ENCODE measurements around the gene MYZAP.
A peak's percentile ranks its signal among the peaks of the same experiment; 100 is the strongest.

Gene MYZAP

DNA sequence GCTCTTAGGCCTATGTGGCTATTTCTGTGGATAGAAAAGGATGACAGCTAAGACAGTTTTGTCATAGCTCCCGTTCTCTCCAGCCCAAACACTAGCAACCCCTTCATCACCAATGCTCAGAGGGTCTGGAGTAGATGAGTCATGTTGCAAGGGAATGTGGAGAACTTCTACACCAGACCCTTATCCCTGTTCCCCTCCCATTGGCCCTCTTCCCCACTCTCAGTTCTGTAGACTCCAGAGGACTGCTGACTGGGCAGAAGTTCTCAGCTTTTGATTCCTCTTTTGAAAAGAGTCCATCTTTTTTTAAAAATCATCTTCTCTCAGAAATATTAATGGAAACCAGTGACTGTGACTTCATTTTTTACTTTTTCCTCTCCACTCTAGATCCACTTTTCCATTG lies 2.4 kb upstream of the MYZAP start:
- H3K27ac ChIP-seq = peak overlapping the region in 12 of 21 experiments; percentile 21 to 71 (median 53)
- H3K4me3 ChIP-seq = no peak overlapping the region

DNA sequence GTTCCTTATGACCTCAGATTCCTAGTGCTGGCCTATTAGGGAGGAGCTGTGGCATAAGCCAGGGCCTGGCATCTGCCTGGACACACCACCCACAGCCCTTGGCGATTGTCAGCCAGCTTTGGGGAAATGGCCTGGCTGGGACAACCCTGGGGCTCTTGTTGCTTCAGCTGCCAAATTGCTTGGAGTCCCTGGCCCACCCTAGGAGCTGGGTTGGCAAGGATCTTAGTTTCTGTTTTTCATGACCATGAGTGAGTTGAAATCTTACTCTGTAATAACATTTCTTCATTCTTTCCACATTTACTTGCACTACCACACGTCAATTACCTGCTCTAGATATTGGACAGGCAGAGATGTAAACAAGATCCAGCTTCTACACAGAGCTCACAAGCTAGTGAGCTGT lies 1.9 kb upstream of the MYZAP start:
- peak overlapping the region in 13 of 21 experiments; percentile 21 to 71 (median 53) for H3K27ac ChIP-seq
- H3K4me3 ChIP-seq = no peak overlapping the region

DNA sequence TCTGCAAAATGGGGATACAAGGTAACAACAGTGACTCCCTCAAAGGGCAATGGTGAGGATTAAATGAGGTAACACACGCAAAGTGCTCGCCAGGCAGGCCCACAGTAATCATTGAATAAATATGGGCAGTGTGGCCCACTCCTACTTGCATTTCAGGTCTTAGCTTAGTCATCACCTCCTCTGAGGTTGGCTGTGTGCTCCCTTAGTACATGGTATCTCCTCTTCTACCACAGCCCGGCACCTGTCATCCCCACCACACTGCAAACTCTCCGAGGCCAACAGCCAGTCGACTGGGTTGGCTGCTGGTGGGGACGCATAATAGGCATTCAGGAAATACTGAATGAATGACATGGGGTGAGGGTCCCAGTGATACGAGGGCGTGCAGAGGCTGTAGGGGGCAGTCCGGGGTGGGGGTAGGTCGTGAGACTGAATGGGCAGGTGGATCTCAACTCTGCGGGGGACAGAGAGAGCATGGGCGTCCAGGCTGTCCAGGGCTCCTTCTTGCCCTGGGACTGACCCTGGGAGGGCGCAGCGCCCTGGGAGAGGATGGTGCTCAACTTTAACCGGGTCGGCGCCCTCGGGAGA lies 375 bp upstream of the MYZAP start:
- Histone ChIP-seq H3K4me3 (peak overlapping the region; percentile 39 to 60 (median 49)), H3K27ac (peak overlapping the region in 11 of 21 experiments; percentile 14 to 71 (median 38))

DNA sequence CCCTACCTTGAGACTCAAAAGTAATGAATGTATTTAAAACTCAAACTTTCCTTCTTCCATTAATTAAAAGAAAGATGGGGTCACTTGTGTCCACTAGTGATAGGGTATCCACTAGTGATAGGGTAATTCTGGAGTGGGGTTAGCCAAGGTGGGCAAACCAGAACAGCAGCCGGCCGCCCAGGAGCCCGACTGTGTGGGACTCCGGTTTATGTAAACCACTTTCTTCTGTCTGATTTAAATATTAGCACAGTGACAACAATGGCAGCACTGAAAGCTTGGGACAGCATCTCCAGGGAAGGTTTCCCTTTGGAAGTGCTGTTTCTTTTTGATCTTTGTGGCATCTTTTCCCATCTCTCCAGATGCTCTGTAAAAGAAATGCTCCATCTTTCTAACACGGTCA lies 722 bp downstream of the MYZAP start:
- H3K4me3 ChIP-seq = peak overlapping the region; percentile 39 to 60 (median 49)
- H3K27ac ChIP-seq = peak overlapping the region in 13 of 21 experiments; percentile 33 to 83 (median 51)

DNA sequence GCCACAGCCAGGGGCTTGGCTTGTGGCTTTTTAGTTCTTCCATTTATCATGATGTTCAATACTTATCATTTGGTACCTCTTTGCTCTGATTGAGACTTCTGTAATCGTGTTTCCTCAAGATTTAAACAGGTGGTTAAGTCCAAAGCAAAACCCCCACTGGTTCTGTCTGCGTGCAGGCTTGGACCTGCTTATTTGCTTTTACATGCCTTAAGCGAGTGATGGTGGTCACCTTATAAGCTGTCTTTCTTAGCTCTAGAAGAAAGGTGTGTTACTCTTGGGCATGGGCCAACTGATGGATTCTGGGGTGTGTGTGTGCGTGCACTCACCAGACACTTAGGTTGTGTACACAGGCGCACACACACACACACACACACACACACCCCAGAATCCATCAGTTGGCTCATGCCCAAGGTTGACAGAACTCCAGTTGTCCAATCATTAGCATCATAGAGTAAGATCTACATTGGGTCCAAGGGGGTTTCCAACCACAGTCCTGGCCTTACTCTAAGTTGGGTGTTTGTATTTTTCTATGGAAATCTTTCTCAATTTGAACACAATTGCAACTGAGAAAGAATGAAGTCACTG lies 1.2 kb downstream of the MYZAP start:
- Histone ChIP-seq H3K4me3 (peak overlapping the region in 4 of 7 experiments; percentile 44 to 60 (median 52)), H3K27ac (peak overlapping the region in 2 of 21 experiments; percentile 65 to 83)

DNA sequence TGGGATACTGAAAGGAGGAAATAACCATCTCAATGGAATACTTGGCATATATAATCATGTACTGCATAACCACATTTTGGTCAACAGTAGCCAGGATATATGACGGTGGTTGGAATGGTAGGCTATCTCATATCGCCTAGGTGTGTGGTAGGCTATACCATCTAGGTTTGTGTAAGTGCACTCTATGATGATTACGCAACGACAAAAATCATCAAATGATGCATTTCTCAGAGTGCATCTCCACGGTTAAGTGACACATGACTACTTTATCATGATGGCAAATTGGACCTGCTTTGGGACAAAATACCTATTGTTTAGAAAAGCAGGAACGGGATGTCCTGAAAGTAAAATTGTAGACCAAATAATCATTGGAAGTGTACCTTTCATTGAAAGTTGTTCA lies 2.8 kb downstream of the MYZAP start:
- no peak overlapping the region for H3K27ac ChIP-seq
- H3K4me3 ChIP-seq = no peak overlapping the region

DNA sequence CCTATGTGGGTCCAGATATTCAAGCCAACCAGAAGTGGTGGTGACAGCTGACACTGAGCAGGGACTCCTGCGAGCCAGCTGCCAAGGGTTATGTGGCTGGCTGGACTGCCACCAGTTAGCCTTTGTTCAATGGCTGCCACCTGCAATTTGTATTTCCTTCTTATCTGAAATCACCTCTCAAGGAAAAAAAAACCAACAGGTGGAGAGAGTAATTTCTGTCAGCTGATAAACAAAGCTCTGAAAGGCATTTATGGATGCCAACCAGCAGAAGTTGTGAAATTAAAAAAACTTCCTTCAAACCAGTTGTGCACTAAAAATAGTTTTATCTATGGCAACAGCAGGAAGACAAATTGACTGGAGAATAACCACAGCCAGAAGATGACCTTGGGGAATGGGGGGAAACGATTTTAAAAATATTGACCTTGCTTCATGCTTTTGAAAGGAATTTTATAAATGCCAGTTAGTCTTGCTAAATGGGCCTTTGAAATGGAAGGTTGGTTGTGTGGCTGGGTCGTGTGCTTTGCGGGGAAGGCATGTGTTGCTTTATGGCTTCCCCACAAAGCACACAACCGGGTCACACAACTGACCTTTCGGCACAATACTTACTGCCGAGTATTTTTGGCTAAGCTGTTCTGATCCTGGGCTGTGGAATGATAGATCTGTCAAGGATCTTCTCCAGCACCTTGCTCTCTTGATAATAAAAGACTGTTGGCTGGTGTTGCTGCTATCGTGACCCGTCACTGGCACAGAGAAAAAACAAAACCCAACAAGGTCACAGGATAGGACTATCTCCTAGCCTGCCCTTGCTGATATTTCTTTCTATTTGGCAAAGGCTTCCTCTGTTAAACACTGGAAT lies 3.5 kb downstream of the MYZAP start:
- Histone ChIP-seq H3K4me3 (no peak overlapping the region), H3K27ac (peak overlapping the region in 3 of 21 experiments; percentile 13 to 27 (median 24))

DNA sequence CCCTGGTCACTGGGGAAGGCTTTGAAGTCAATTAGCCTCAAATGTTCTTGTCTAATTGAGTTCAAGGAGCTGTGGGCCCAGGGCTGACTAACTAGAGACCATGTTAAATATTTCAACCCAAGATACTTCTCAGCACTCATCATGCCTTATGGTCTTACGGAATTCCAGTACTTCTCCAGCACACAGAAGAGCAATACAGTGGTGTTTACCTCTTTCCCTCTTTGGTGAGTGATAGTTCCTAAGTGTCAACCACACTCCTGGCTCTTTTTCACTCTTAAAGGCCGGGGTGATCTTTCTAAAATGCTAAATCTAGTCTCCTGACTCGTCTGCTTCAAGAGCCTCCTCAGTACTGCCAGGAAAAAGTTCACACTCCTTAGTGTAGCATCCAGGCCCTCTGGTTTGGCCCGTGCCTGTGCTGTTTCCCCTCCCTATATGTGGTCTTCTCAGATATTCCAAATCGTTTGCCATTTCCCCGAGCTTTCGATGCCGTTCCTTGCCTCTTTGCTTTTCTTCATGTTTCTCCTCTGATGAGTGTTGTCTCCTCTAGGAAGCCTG lies 4.7 kb downstream of the MYZAP start:
- Histone ChIP-seq H3K27ac (peak overlapping the region in 5 of 21 experiments; percentile 16 to 52 (median 25)), H3K4me3 (no peak overlapping the region)

DNA sequence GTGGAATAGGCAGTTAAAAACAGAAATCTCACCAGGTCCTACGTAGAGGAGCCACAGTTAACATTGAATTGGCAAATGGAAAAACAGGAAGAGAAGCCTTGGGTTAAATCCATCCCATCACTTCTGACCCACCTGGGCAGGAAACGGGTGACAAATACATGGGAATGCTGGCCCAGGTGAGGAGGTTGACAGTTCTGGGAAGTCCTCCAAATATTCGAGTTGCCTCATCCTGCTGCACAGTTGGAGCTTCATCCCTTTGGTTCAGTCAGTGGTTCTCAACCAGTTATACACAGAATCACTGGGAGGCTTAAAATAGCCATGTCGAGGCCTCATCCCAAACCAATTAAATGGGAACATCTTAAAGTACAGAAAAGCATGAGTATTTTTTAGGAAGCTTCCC lies 5.3 kb downstream of the MYZAP start:
- Histone ChIP-seq H3K4me3 (no peak overlapping the region), H3K27ac (peak overlapping the region in 4 of 21 experiments; percentile 16 to 52 (median 28))

DNA sequence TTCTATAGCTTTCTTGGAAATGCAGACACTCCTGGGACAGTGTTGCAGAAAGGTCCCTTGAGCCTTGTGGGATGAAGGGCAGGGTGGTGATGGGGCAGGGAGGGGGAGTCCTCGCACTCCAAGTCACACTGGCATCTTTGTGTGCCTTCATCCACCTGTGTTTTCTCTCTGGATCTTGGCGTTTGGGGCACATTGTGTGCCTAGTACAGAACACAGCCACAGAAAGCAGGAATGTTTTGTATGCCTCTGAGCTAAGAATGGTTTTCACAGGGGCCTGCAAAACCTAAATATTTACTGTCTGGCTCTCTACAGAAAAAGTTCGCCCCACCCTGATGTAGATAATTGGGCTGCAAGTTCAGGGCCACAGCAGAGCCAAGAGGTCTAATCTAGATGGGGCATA lies 5.7 kb downstream of the MYZAP start:
- Histone ChIP-seq H3K4me3 (no peak overlapping the region), H3K27ac (no peak overlapping the region)

DNA sequence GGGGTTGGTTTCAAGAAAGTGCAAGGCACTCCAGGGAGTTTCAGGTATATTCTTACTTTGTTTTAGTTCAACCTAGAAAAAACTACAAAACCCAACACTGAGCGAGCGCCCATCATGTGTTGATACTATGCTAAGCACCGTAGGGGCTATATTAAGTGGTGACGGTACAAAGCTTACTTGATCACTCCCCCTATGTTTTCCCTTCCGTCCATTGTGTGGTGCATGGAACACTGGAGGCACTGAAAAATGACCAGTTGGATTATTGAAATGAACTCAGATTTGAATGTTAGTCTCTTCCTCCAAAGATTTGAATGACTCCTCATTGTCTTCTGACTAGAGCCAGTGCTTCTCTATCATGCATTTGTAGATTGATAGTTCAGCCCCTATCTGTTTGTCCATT lies 6.6 kb downstream of the MYZAP start:
- H3K4me3 ChIP-seq = no peak overlapping the region
- H3K27ac ChIP-seq = peak overlapping the region in 1 of 21 experiments; percentile 34

DNA sequence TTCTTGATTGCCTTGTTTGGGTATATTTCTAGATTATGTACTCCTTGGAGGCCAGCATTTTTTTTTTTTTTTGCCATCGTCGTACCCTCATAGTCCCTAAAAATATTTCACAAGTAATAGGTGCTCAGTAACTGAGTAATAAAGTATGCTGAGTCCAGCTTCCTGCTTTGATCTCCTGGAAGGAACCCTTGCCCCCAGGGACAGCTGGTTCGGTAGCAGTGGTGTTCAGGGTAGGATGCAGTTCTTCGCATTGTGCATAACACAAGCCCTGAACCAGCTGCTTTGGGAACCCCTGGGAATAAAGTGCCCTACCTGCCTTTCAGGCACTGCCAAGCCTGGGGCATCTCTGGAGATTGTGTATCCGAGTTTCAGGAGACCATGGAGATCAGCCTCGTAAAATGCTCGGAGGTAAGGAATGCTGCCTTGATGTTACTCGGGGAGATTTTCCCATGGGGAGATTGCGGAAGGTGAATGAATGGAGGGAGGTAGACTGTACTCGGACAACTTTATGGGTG lies 7.6 kb downstream of the MYZAP start:
- no peak overlapping the region for H3K4me3 ChIP-seq
- no peak overlapping the region for H3K27ac ChIP-seq

DNA sequence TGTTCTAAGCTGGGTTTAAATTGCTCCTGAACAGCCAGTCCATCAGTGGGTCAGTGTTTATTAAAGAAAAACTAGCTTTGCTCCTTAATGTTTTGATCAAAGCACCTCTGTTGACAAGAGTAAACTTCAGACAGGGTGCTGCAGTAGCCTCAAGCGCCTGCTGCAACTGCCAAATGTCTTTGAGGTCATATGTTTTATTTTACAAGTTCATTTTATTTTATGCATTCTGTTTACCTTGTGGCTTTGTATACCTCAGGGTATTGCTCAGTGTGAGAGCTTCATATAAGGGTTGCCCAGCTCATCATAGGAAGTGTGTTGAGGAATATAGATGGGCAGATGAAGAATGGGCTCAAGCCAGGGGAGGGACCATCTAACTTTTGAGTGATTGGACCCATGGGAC lies 8.5 kb downstream of the MYZAP start:
- no peak overlapping the region for H3K27ac ChIP-seq
- H3K4me3 ChIP-seq = no peak overlapping the region

DNA sequence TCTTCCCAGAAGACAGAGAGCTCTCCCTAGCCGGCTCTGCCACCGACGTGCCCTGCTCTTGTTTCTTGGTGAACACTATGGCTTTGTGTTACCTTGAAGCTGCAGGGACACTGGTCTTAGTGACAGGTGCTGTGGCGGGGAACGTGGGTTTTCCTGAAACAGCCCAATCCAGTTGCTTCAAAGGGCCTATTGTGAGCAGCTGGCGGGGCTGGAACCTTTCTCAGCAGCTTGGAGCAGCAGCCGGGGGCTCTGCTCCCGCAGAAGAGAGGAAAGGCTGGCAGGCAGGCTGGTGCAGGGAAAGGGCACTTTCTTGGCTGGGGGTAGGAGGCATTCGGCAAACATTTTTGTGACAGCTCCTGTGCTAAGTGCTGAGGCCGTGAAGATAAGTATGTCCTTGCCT lies 12.8 kb downstream of the MYZAP start:
- H3K4me3 ChIP-seq = no peak overlapping the region
- H3K27ac ChIP-seq = no peak overlapping the region

DNA sequence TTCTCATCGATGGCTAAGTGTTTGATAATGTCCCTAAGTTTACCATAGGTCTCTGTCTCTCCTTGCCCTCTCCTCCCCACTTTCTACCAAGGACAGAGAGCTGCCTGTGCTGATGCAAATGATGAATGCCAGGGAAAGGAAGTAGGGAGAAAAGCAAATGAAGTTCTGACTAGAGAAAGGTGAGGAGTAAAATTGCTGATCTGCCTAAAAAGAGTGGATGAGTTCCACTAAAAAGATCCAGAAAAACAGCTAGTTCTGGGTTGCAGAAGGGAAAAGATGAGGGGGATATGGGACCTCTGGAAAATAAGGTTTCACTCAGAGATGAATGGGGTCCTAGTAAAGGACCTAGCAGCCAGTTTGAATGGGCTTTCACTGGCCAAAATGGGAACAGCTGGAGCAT lies 13.8 kb downstream of the MYZAP start:
- no peak overlapping the region for H3K27ac ChIP-seq
- H3K4me3 ChIP-seq = no peak overlapping the region

DNA sequence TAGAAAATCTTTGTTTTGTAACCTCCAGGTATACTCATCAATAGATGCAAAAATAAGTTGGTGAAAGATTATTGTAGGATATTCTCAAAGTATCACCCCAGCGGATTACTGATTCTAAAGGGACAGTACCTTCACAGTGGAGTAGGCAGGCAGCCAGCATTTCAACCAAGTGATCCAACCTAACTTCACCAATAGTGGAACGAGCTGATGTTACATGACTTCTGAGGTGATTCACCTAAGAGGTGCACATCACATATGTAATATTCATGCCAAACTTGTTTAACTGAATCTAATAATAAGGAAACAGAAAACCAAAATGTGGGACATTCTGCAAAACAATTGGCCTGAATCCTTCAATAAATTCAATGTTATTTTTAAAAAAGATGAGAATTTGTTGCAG lies 14.3 kb downstream of the MYZAP start:
- Histone ChIP-seq H3K27ac (no peak overlapping the region), H3K4me3 (no peak overlapping the region)

DNA sequence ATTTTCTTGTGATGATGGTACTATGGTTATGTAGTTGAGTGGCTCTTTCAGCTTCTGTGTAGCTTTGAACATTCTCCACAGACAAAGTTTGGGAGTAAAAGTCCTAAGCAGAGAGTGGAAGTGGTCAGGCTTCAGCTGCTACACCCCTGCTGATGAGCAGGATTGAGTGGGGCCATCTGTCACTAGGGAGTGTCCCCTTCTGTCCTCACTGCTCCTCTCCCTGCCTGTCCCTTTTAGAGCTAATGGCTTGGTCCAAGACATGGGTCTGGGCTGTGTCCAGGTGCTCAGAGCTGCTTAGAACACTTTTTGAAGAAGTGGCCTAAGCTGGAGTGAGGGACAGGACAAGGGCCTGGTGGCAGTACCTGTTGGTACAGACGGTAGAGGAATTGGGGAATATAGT lies 15.1 kb downstream of the MYZAP start:
- no peak overlapping the region for H3K4me3 ChIP-seq
- H3K27ac ChIP-seq = peak overlapping the region in 1 of 21 experiments; percentile 12

DNA sequence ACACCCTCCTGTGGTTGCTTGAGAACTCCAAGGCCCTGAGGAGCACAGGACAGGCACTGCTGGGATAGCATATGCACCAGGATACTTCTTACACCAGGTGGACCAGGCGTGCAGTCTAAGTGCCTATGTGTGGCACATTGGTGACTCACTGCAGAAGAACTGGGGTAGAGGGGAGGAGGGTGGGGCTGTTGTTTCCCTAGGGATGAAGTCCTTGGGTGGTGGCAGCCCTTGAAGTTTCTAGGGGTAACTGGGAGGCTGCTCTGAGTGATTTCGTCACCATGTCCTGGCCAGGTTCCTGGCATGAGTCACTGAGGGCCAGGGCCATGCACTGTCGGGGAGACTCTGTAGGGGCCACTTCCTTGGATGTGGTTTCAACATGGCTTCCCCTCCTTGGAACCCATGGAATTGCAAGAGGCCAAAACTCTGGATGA lies 15.9 kb downstream of the MYZAP start:
- H3K27ac ChIP-seq = peak overlapping the region in 1 of 21 experiments; percentile 29

DNA sequence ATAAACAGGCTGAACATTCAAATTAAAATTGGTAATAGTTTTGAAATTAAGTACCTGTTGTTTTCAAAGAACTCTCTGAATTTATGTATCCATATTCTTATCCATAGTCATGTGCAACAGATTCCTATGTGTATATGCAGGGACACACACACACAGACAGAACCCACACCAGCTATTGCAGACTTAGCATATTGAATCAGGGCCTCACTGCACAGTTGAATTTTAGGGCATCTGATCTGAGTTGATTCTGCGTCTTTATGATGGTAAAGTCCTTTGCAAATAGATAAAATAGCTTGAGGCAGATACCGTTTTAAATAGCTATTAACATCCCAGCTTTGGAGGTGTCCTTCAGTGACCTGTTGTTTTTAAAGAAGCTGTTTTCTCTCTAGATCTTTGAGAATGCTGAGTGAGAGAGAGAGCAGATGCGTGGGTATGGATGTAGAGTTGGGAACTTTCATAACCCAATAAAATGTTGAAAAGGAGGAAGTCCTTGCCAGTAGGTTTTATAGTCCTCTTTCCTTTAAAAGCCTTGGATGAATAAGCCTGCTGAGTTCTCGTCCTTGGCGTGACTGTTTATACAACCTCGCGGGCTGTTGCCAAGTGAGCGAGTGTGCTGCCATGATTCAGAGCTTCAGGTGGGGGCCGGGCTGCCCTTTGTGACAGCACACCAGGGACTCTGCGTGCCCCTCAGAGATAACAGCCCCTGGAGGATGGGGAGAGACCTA lies 18.3 kb downstream of the MYZAP start:
- H3K4me3 ChIP-seq = no peak overlapping the region
- peak overlapping the region in 5 of 21 experiments; percentile 31 to 64 (median 38) for H3K27ac ChIP-seq

More for the DNA sequence above, 15.9 kb downstream of the MYZAP start:
- no peak overlapping the region for H3K4me3 ChIP-seq
